Muscle layer of colon (tissue), 2 donors: Measurements from ENCODE around the gene CYP46A1.
"Not testable (repeated sequence)": the region's sequence is repeated elsewhere in the genome, so short reads cannot be mapped to it uniquely, and the experiment has no call there.

ENCODE experiments used
- H3K27ac ChIP-seq: one replicate; pipeline ENCODE4 v1.7.0; 2013; ENCODE audit warnings: low read depth, mild to moderate bottlenecking, low read length, moderate library complexity
- H3K27me3 ChIP-seq, 2 donors: one replicate each; pipeline ENCODE4 v1.7.0; 2013; ENCODE audit warnings: low read length in 2 of 2, mild to moderate bottlenecking in 2 of 2; ENCODE audit not compliant: insufficient read depth in 2 of 2, control insufficient read depth in 1 of 2
- H3K36me3 ChIP-seq: one replicate; pipeline ENCODE4 v1.7.0; 2013; ENCODE audit warnings: mild to moderate bottlenecking, low read length; ENCODE audit not compliant: insufficient read depth
- H3K4me1 ChIP-seq: one replicate; pipeline ENCODE4 v1.7.0; 2013; ENCODE audit warnings: mild to moderate bottlenecking, low read length; ENCODE audit not compliant: insufficient read depth
- H3K4me3 ChIP-seq, 2 donors: one replicate each; pipeline ENCODE4 v1.7.0; 2013; ENCODE audit warnings: low read length in 2 of 2, low read depth in 1 of 2, mild to moderate bottlenecking in 1 of 2, moderate library complexity in 1 of 2
- H3K9ac ChIP-seq: one replicate; pipeline ENCODE4 v1.7.0; 2013; ENCODE audit warnings: low read length
- H3K9me3 ChIP-seq: one replicate; pipeline ENCODE4 v1.7.0; 2013; ENCODE audit warnings: mild to moderate bottlenecking, low read length
- donor health status: abdominal sarcoma.
- donor health status: Adenocarcinoma of cecum.

CYP46A1 gene

DNA sequence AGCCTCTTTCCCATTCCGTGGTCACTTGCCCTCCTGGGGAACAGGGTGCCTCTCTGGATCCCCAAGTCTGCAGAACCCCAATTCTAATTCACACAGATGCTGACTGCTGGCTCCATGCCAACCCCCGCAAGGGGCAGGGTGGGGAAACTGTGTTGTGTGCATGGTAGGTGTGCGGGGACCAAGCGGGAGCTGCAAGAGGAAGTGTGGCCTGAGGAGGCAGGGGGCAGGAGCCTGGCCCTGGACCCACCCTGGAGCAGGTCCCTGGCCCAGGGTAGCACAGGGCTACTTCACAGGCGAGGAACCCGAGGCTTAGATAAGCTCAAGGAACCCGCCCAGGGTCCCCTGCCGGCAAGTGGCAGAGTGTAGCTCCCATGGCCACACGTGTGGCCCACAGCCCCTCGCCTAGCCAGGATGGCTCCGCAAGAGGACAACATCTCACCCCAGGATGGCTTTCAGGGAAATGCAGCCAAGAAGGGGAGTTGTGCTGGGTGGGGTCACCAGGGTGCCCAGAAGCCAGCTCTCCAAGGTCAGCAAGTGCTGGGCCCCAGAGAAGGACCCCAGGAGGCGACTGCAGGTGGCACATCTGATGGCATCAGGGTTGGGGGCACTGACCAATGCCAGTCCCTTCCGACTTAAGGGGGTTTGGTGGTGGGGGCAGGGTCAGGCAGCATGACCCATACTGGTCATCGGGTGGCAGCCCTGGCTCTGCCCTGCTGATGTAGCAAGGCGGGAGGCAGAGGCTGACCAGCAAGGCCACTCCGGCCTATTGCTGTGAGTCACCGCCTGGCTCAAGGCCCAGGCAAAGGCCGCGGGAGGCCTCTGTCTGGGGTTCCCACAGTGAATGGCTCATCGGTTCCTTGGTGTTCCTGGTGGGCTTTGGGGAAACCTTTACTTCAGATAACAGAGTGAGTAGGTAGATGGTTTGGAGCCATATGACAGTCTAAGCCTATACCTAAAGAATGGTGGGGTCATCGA lies 71.8 kb downstream of the CYP46A1 start:
- peaks cover 95% of the 10 kb centered on the region for H3K4me1 ChIP-seq
- H3K27ac ChIP-seq: peak overlapping the region; percentile 59

DNA sequence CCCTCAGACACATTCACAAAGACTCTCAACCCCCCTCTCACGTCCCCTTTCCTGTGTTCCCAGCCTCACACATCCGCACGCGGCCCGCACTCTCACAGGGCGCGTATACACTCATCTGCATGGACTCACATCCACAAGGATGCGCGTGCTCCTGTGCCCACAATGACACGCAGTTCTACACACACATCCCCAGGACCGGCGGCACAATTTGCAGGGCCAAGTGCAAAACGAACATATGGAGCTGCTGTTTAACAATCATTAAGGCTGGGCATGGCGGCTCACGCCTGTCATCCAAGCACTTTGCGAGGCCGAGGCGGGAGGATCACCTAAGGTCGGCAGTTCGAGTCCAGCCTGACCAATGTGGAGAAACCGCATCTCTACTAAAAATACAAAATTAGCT lies 72.7 kb downstream of the CYP46A1 start:
- H3K36me3 ChIP-seq: no peaks in the 10 kb centered on the region
- no peak overlapping the region for H3K9ac ChIP-seq
- peaks cover 94% of the 10 kb centered on the region for H3K4me1 ChIP-seq
- no peaks in the 10 kb centered on the region for H3K27me3 ChIP-seq
- H3K27ac ChIP-seq: peak overlapping the region; percentile 59
- H3K4me3 ChIP-seq: no peak overlapping the region
- H3K9me3 ChIP-seq: no peaks in the 10 kb centered on the region

More for the DNA sequence above, 71.8 kb downstream of the CYP46A1 start:
- Histone ChIP-seq H3K4me3 (peak overlapping the region in 1 of 2 donors; percentile 8), H3K9ac (no peak overlapping the region), H3K27me3 (no peaks in the 10 kb centered on the region), H3K36me3 (no peaks in the 10 kb centered on the region), H3K9me3 (no peaks in the 10 kb centered on the region)

DNA sequence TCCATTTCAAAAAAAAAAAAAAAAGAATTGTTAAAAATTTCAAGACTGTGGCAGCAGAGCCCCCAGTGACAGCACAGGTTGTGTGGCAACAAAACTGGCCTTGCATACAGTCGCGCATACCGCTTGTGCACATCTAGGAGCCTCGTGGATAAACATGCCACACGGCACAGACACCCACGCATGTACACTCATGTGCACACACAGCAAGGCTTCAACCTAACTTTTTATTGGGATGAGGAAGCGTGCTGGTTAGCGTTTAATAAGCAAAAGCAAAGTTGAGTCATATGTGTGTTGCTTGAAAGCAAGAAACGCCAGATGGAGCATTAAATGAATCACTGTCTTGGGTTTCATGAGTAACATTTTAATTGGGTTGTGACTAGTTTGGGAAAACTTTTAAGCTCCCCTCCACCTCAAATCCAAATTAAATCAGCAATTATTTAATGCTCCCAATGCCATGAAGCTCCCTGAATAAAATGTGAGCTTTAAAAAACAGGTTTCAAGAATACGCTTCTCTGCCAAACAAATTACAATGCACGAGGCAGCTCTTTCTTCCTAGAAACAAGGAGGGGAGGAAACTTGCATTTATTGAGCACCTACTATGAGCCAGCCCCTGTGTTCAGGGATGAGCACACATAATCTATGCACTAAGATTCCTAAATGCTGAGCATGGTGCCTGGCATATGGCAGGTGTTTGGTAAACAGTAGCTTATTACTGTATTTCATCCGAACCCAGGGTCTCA lies 73.4 kb downstream of the CYP46A1 start:
- Histone ChIP-seq H3K27me3 (no peaks in the 10 kb centered on the region), H3K4me3 (no peak overlapping the region), H3K9me3 (no peaks in the 10 kb centered on the region), H3K36me3 (no peaks in the 10 kb centered on the region), H3K27ac (peak overlapping the region; percentile 89), H3K4me1 (peaks cover 87% of the 10 kb centered on the region), H3K9ac (peak overlapping the region; percentile 23)

- no peaks in the 10 kb centered on the region for H3K36me3 ChIP-seq
- peak overlapping the region; percentile 89 for H3K27ac ChIP-seq
- H3K4me1 ChIP-seq: peaks cover 81% of the 10 kb centered on the region
These were observed 74.2 kb downstream of the CYP46A1 start for GRCh38 chr14:99758121-99758821.

GRCh38 chr14:99758872-99759545 lies 74.9 kb downstream of the CYP46A1 start:
- Histone ChIP-seq H3K27ac (peak overlapping the region; percentile 89), H3K4me1 (peaks cover 73% of the 10 kb centered on the region), H3K9me3 (no peaks in the 10 kb centered on the region), H3K9ac (no peak overlapping the region), H3K36me3 (no peaks in the 10 kb centered on the region), H3K4me3 (no peak overlapping the region), H3K27me3 (no peaks in the 10 kb centered on the region)

More at GRCh38 chr14:99758121-99758821, 74.2 kb downstream of the CYP46A1 start:
- peak overlapping the region; percentile 23 for H3K9ac ChIP-seq
- no peaks in the 10 kb centered on the region for H3K9me3 ChIP-seq
- no peak overlapping the region for H3K4me3 ChIP-seq
- H3K27me3 ChIP-seq: no peaks in the 10 kb centered on the region

DNA sequence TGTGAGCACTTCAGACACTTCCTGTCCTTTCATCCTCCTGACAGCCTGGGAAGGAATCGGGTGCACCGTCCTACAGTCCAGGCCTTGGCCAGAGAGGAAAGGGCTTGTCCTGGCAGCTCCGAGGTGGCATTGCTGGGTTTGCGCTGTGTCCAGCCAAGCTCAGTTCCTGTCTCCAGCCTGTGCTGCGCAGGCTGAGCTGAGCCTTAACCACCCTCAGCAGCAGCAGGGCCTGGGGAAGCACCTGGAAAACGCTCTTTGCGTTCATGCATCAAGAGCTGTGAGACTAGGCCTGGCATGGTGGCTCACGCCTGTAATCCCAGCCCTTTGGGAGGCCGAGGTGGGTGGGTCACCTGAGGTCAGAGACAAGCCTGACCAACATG lies 75.4 kb downstream of the CYP46A1 start:
- Histone ChIP-seq H3K27me3 (no peaks in the 10 kb centered on the region), H3K9ac (no peak overlapping the region), H3K36me3 (no peaks in the 10 kb centered on the region), H3K4me1 (peaks cover 68% of the 10 kb centered on the region), H3K27ac (peak overlapping the region; percentile 89), H3K9me3 (no peaks in the 10 kb centered on the region), H3K4me3 (no peak overlapping the region)

DNA sequence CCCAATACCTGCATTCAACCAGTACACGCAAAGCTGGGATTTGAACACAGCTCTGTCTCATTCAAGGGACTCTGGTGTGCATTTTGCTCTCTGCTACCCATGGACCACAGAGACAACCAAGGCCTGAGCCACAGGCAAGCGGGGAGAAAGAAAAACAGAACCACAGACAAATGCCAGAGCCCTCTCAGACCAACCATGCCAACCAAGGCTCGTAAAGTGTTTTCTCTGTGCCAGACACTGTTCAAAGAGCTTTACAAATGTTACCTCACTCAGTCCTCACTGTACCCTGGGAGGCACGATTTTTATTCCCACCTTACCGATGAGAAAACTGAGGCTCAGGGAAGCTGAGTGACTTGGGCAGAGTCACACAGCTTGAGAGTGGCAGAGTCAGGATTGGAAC lies 76.7 kb downstream of the CYP46A1 start:
- no peaks in the 10 kb centered on the region for H3K36me3 ChIP-seq
- no peaks in the 10 kb centered on the region for H3K27me3 ChIP-seq
- H3K9ac ChIP-seq: no peak overlapping the region
- no peak overlapping the region for H3K4me3 ChIP-seq
- no peaks in the 10 kb centered on the region for H3K9me3 ChIP-seq
- peaks cover 55% of the 10 kb centered on the region for H3K4me1 ChIP-seq
- H3K27ac ChIP-seq: peak overlapping the region; percentile 69

GRCh38 chr14:99762911-99763310 lies 78.8 kb downstream of the CYP46A1 start:
- not testable (repeated sequence) for H3K36me3 ChIP-seq, H3K27me3 ChIP-seq, H3K9me3 ChIP-seq, H3K9ac ChIP-seq, H3K27ac ChIP-seq, H3K4me3 ChIP-seq
- H3K4me1 ChIP-seq: peaks cover 51% of the 10 kb centered on the region

DNA sequence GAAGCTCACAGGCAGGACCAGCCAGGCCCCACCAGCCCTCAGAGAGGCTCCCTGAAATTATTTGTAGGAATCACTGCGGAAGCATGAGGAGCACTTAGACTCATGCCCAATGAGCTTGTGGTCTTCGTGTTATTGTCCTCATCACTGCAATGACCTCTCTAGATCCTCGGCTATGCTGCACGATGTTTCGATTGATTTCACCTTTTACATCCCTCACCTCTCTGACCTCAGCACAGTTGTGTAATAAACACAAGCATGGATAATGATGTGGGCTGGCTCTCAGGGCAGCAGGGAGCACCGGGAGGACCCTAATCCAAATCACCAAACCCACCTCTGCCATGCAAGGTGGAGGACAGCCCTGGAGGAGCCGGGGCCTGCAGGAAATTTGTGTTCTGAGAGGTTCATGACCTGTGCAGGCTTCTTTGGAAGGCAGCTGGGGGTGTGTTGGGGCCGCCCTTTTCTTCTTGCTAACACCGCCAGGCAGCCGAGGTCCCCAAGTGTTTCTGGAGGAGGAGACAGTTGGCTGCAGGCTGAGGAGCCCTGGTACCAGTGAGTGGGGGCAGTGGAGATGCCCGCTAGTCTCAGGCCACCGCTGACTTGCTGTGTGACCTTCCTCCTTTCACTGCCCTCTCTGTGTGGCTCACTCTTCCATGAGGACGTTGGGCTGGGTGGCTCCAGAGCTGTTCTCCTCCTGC lies 79.6 kb downstream of the CYP46A1 start:
- Histone ChIP-seq H3K4me3 (no peak overlapping the region), H3K9me3 (no peaks in the 10 kb centered on the region), H3K4me1 (peaks cover 48% of the 10 kb centered on the region), H3K27me3 (no peaks in the 10 kb centered on the region), H3K27ac (peak overlapping the region; percentile 0), H3K36me3 (no peaks in the 10 kb centered on the region), H3K9ac (no peak overlapping the region)

DNA sequence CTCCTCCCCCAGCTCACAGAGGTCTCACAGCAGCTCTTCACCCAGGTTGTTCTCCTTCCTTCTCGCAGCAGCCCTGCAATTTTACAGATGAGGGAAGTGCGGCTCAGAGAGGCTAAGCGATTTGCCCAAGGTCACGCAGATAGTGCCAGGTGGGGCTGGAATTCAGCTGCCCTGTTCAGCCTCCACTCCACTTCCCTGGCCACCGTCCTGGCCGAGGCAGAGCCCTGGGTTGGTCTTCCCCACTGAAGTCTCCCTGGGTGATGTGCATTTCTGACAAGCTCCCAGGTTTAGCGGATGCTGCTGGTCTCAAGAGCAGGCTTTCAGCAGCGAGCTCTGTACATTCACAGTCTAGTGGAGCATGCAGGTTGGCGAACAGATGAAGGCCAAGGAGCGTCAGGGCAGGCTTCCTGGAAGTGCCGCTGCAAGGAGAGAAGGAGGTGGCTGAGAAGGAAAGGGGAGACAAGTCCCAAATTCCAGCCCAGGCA lies 80.2 kb downstream of the CYP46A1 start:
- Histone ChIP-seq H3K27ac (peak overlapping the region; percentile 0), H3K4me3 (no peak overlapping the region), H3K4me1 (peaks cover 42% of the 10 kb centered on the region), H3K27me3 (no peaks in the 10 kb centered on the region), H3K36me3 (no peaks in the 10 kb centered on the region), H3K9ac (no peak overlapping the region), H3K9me3 (no peaks in the 10 kb centered on the region)
